HG03139 (cell line): ENCODE measurements around the gene CRADD.
A peak's percentile ranks its signal among the peaks of the same experiment; 100 is the strongest.
"Not testable (repeated sequence)": the region's sequence is repeated elsewhere in the genome, so short reads cannot be mapped to it uniquely, and the experiment has no call there.

ENCODE experiments used
- ATAC-seq: cut with Tn5 transposase; IDR thresholded peaks from one replicate; pipeline ENCODE4 v1.9.1; 2021; ENCODE audit not compliant: unreplicated experiment

Gene CRADD

DNA sequence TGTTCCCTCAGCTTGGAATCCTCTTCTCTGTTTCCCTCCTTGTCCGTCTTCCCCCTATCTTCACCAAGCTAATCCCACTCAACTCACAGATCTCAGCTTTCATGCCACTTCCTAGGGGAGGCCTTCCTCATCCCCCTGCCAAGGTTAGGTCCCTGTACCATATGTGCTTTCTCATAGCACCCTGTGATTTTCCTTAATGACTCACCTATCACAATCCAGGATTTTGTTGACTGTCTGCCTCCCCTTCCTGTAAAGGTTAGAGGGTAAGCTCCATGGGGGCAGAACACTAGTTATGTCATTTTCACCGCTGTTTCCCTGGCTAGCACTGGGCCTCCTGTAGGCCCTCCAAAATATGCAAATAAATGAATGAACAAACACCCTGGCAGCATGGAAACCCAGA is 57.6 kb downstream of the CRADD start:
- no peak for ATAC-seq

DNA sequence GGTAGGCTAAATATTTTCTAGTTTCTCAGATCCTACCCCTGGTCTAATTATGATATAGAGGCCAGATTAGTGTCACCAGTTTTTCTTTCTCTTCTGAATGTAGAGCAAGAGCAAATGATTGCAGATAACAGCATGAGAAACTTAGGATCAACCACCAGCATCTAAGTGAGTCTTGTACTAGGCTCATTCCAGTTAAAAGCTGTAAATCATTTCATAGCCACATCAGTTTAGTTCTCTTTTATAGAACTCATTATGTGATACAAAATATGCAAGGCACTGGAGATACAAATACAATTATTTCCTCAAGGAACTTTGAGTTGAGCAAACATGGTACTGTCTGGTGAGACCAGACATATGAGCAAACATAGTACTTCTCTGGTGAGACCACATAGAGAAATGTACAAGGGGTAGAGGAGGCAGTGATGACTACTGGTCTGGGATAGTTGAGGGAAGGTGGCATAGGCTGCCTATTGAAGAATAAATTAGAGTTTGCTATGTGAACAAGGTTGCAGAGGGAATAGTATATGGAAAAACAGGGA is 59.5 kb downstream of the CRADD start:
- no peak for ATAC-seq

DNA sequence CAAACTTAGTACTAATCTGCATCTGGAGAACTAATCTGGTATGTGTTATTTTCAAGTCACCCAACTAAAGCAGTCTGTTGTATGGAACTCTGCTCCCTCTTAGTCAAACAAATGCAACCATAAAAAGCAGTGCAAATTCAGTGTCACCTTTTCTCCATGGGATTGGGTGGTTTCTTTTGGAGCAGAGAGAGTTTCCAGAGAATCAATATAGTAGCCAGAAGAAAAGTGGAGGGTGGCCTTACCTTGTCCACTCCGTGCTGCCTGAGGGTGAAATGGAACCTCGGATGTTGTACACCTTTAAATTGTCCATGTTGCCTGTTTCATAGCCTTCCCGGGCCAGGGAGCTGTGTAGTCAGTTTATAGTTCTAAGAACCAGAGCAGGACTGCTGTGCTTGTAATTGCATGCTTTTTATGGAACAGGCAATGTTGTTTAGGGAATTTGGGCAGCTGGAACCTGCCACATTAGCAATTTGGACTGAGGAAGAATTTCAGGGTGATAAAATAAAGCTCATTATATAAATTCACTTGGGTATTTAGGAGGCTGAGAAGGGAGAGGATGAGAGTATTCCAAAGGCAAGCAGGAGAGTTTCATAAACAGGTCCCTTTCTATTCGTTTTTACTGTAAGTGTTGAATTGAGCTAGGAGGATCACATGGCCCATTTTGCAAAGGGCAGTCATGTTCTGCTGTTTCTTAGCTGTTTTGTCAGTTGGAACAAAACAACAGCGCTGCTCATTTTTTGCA is 60.5 kb downstream of the CRADD start:
- ATAC-seq, result no peak

DNA sequence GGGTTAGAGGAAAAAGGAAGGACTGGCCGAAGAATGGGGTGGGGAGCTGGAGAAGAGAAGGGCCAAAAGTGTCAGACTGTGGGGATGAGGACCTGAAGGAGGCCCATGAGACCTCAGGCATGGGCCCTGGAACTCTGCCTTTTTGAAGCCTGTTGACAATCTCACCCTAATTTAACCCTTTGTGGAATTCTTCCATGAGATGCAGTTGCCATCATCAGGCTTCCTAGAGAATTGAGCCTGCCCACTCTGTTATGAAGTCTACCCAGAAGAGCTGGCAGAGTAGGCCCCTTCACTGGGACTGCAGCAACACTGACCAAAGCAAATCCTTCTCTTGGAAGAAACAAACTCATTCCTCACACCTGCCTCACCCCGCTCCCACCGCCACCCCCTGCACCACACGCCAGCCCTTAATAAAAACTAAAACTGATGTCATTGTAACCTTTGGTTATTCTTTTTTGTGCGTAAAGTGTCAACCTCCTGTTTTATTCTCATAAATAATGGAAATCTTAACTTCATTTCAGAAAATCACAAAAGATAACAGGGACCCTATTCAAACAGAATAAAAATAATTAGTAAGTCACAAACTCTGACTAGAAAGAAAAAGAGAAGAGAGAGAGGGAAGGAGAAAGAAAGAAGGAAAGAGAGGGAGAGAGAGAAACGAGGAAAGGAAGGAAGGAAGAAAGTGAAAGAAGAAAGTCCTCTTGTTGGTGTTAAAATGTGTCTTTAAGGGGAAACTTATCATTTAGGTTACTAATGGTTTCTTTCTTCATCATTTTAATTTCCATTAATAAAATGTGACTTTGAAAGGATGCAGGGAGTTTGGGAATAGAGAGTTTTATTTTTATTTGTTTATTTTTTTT is 61.3 kb downstream of the CRADD start:
- ATAC-seq, result no peak

DNA sequence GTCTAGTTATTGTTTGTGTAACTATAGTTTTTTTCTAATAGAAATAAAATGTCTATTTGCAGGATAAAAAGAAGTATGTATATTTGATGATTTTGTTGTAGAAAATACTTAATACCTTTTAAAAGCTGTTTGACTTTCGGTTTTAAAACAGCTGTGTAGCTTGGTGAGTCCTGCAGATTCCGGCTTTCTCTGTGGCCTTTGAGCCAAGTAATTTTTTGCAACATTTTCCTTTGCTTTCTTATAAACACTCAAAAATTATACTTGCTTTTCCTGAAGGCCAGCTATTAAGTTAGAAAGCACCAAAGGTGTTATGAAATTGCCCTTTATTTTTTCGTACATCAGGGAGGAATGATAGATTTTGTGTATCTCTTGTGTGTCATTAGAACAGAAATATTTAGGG is 63.6 kb downstream of the CRADD start:
- no peak for ATAC-seq

GRCh38 chr12:93741659-93742109 is 64.5 kb downstream of the CRADD start:
- no peak for ATAC-seq

- peak; percentile 73 for ATAC-seq
These were observed 65.1 kb downstream of the CRADD start for GRCh38 chr12:93742110-93742934.

DNA sequence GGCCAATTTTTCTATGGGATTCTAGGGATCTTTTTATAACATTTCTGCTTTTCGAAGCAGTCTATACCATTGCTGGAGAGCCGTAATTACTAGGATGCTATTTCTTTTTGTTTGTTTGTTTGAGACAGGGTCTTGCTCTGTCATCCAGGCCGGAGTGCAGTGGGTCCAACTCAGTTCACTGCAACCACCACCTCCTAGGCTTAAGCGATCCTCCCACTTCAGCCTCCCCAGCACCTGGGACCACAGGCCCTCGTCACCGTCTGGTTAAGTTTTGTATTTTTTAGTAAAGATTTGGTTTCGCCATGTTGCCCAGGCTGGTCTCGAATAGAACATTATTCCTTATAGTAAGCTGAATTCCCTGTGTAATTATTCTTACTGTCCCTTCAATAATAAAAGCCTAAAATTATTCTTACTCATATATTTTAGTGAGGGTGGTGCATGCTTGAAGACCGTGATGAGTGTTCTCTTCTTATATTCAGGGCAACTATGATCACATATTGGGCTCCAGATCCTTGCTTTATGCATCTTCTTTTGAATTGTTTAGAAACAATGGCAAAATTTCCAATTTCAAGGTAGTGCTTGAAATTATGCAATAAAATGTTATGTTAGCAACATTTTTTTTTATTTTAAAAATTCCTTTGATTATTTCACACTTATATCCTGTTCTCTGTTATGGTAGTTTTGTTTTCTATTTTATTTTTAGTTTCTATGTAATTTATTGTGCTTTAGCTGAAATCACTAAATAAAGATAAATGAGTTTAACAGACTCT is 66.2 kb downstream of the CRADD start:
- no peak for ATAC-seq

DNA sequence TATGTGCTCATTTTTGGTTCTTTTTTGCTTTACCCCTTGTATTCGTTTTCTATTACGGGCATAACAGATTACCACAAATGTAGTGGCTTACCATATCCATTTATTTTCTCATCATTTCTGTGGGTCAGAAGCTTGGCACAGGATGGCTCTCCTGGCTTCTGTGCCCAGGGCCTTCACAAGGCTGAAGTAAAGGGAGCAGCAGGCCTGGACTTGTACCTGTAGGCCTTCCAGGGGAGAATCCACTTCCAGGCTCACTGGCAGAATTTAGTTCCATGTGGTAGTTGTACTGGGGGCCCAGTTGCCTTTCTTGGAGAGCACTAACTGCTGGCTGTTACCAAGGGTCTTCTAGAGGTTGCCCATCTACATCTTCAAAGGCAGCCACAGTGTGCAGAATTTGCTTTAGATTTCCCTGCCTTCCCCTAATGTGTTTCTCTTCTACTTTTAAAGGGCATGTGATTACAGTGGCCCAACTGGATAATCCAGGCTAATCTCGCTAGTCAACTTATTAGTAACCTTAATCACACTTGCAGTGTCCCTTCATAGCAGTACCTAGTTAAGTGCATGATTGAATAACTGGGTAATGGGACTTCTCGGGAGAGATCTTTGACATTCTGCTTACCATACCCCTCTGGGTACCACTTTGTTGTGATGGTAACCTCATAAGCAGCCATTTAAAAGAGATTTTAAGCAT is 67.0 kb downstream of the CRADD start:
- ATAC-seq, result no peak

DNA sequence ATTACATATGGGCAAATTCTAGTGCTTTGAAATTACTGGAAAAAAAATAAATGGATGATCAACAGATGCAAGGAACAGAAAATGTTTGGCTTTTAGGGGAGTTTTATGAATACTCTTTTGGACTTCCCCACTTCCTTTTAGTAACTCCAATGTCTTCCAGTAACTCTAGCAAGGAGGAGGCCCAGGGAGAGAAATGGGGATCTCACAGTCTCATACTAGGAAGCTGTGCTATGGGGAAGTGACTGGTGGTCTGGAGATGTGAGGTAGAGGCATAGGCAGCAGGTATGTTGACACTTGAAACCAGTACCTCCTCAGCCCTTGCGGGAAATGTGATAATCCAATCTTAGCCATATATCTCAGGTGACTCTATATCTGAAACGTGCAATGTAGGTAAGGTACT is 68.1 kb downstream of the CRADD start:
- ATAC-seq, result no peak

DNA sequence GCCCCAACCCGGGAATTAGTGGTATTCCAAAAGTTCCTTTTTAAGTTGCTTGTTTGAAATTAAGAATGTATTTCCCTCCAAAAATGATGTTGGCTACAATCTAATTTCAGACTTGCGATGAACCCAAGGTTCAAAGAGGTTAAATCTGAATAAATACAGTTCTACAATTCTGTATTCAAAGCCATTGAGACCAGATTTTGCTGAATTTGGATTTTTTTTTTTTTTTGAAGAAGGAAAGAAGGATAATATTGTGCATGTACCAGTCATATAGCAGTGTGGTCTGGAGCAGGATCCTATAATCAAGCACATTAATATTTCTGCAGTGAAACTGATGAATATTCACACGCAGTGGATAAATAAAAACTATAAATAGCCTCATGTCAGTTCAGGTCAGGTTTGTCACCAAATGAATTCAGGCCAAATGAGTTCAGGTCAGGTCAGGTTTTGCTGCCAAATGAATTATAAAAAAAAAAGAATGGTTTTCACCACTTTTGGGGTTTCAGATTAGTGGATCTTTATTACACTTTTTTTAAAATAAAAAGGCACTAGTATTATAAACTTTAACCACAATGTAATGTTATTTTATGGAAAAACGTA is 69.5 kb downstream of the CRADD start:
- no peak for ATAC-seq

DNA sequence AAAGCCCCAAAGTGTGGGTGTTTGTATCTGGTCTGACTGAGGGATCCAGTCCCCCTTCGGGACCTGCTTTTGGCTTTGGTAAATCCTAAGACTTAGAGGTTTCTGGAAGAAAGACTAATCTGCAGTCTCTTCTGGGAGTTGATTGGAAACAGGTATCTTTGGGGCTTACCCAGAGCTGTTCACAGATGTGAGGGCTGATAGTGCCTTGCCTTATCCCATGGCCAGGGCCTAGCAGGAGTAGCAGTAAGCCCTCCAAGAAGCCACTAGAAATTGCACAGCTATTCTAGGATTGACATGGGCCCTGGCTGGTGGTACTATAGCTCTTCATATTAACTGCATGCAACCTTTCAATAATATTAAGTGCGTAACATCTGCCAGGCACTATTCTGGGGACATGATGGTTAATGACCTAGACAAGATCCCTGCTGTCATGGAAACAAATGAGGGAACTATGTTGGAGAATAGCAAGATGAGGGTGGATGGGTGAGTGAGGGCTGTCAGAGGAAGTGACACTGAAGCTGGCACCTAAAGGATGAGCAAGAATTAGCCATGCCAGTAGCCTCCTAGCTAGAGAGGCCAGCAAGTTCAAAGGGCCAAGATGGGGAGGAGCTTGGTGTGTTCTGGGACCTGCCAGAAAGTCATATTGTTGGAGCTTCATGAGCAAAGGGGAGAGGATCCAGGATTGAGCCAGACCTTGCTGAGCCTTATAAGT is 71.7 kb downstream of the CRADD start:
- no peak for ATAC-seq

- ATAC-seq, result no peak
These were observed 72.3 kb downstream of the CRADD start for GRCh38 chr12:93749515-93749914.

DNA sequence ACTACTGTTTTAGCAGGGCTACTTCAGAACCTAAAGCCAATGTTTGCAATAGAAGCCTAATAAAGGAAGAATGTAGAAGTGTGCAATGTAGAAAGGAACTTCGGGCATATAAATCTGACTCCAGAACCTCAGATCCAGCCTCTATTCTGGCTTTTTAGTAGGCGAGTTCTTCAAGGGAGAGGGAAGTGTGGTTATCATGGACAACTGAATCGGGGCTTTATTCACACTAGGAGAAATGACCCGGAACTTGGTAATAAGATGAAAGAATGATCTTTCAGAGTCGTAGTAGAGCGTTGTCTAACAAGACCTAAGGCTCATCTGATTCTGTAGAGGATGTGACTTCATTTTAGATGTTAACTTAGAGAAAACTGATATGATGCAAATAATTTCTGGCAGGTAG is 72.9 kb downstream of the CRADD start:
- ATAC-seq, result no peak

GRCh38 chr12:93751864-93752610 is 74.9 kb downstream of the CRADD start:
- ATAC-seq, result no peak

GRCh38 chr12:93753285-93753684 is 76.1 kb downstream of the CRADD start:
- no peak for ATAC-seq

DNA sequence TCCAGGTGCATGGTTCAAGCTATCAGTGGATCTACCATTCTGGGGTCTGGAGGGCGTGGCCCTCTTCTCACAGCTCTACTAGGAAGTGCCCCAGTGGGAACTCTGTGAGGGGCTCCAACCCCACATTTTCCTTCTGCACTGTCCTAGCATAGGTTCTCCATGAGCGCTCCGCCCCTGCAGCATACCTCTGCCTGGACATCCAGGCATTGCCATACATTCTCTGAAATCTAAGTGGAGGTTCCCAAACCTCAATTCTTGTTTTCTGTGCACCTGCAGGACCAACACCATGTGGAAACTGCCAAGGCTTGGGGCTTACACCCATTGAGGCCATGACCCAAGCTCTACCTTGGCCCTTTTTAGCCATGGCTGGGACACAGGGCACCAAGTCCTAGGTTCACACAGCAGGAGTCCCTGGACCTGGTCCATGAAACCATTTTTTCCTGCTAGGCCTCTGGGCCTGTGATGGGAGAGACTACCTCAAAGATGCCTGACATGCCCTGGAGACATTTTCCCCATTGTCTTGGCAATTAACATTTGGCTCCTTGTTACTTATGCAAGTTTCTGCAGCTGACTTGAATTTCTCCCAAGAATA is 76.8 kb downstream of the CRADD start:
- ATAC-seq, result no peak

GRCh38 chr12:93754859-93755258 is 77.7 kb downstream of the CRADD start:
- not testable (repeated sequence) for ATAC-seq
